Activated naive CD4-positive, alpha-beta T cell treated with anti-CD3 and anti-CD28 coated beads for 36 hours (primary cell): ENCODE results near the gene RFX8. TPM values are rescaled to one million over a fixed set of nuclear protein-coding genes. Genes with fewer than 3 reads are reported as not detected.
"Not testable (repeated sequence)": the region's sequence is repeated elsewhere in the genome, so short reads cannot be mapped to it uniquely, and the experiment has no call there.

Experiments used
- CTCF ChIA-PET: fragments of 350-600 bp; sonication (Branson Sonifier 250); formaldehyde crosslinking; loops from one replicate; lab custom pipeline; 2021; ENCODE audit warnings: antibody characterized with exemption; lab: Charles Lee
- DNase-seq: peaks from one replicate; pipeline ENCODE4 v3.0.0-alpha.2; 2020
- H3K27ac Mint-ChIP-seq: one replicate; pipeline ENCODE4 v1.8.0; 2021; ENCODE audit warnings: mild to moderate bottlenecking, mixed read lengths
- H3K27me3 Mint-ChIP-seq: one replicate; pipeline ENCODE4 v1.8.0; 2021; ENCODE audit warnings: low read depth, mixed read lengths
- H3K36me3 Mint-ChIP-seq: one replicate; pipeline ENCODE4 v1.8.0; 2021; ENCODE audit warnings: low read depth, mixed read lengths
- H3K4me1 Mint-ChIP-seq: one replicate; pipeline ENCODE4 v1.8.0; 2021; ENCODE audit warnings: low read depth, mixed read lengths
- H3K4me3 Mint-ChIP-seq: one replicate; pipeline ENCODE4 v1.8.0; 2021; ENCODE audit warnings: mild to moderate bottlenecking, moderate library complexity, mixed read lengths
- H3K9me3 Mint-ChIP-seq: one replicate; pipeline ENCODE4 v1.8.0; 2021; ENCODE audit warnings: mixed read lengths
- intact Hi-C: fragments of 100-400 bp; cut with micrococcal nuclease; formaldehyde crosslinking; loops from one replicate; pipeline ENCODE4 v1.15.1; 2023
- total RNA-seq, 2 experiments: library from RNA; stranded (reverse); gene quantifications; one replicate each; pipeline ENCODE4 v1.2.3, GENCODE V29; 2021

Gene RFX8
- total RNA-seq, 2 experiments from 2014 or later, result 0.60 to 0.64 TPM

GRCh38 chr2:101509499-101510284, 34.8 kb upstream of the RFX8 start:
- H3K27ac Mint-ChIP-seq, result no peak overlapping the region
- intact Hi-C loops, result no loop called here
- H3K27me3 Mint-ChIP-seq, result no peaks in the 10 kb centered on the region
- H3K36me3 Mint-ChIP-seq, result no peaks in the 10 kb centered on the region
- H3K4me1 Mint-ChIP-seq, result peaks cover 1% of the 10 kb centered on the region
- CTCF ChIA-PET, result no interaction called here
- DNase-seq, result no peak
- H3K4me3 Mint-ChIP-seq, result no peak overlapping the region
- H3K9me3 Mint-ChIP-seq, result no peaks in the 10 kb centered on the region

GRCh38 chr2:101508636-101509035, 33.7 kb upstream of the RFX8 start:
- DNase-seq, result no peak
- CTCF ChIA-PET, result no interaction called here
- no peak overlapping the region for H3K27ac Mint-ChIP-seq
- no peaks in the 10 kb centered on the region for H3K36me3 Mint-ChIP-seq
- H3K9me3 Mint-ChIP-seq, result no peaks in the 10 kb centered on the region
- no peaks in the 10 kb centered on the region for H3K4me1 Mint-ChIP-seq
- H3K4me3 Mint-ChIP-seq, result no peak overlapping the region
- intact Hi-C loops, result no loop called here
- H3K27me3 Mint-ChIP-seq, result no peaks in the 10 kb centered on the region

DNA sequence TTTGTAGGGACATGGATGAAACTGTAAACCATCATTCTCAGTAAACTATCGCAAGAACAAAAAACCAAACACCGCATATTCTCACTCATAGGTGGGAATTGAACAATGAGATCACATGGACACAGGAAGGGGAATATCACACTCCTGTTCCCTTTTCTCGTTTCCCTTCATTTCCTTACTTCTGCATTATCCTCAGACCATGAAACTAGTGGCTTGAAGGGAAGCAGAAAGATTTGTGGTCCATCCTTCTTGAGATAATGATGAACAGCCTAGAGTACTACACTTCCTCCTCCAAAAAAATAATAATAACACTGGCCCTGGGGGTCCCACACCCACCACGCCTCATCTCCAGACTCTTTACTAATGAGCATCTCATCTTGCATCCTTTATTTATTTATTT, 30.4 kb upstream of the RFX8 start:
- H3K27me3 Mint-ChIP-seq, intact Hi-C loops, DNase-seq, H3K36me3 Mint-ChIP-seq, H3K4me3 Mint-ChIP-seq, H3K9me3 Mint-ChIP-seq, H3K27ac Mint-ChIP-seq: not testable (repeated sequence)
- CTCF ChIA-PET, result interaction anchor here (0.7 to 1.0 kb wide), 2 partner anchors 109 to 321 kb away, joined by 3 read pairs; no protein-coding TSS in a partner anchor
- peaks cover 12% of the 10 kb centered on the region for H3K4me1 Mint-ChIP-seq

DNA sequence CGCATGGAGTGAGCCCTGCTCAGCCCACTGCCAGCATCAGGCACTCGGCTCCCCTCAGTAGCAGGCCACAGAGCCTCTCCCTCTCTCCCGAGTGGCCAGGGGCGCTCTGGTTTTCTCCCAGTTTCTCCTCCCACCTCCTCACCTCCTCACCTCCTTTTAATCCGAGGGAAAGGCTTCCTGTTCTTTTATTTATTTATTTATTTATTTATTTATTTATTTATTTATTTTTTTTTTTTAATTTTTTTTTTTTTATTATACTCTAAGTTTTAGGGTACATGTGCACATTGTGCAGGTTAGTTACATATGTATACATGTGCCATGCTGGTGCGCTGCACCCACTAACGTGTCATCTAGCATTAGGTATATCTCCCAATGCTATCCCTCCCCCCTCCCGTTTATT, 29.8 kb upstream of the RFX8 start:
- H3K4me3 Mint-ChIP-seq, CTCF ChIA-PET, H3K27ac Mint-ChIP-seq, intact Hi-C loops, DNase-seq, H3K36me3 Mint-ChIP-seq, H3K9me3 Mint-ChIP-seq, H3K27me3 Mint-ChIP-seq: not testable (repeated sequence)
- H3K4me1 Mint-ChIP-seq, result peaks cover 12% of the 10 kb centered on the region

- DNase-seq, result peak; percentile 16
- Mint-ChIP-seq H3K27ac (no peak overlapping the region), H3K4me1 (peaks cover 12% of the 10 kb centered on the region), H3K9me3 (no peaks in the 10 kb centered on the region), H3K4me3 (no peak overlapping the region), H3K36me3 (no peaks in the 10 kb centered on the region), H3K27me3 (no peaks in the 10 kb centered on the region)
- intact Hi-C loops, result no loop called here
- CTCF ChIA-PET, result interaction anchor here (0.7 to 1.2 kb wide), 2 partner anchors 15 to 16 kb away, joined by 3 to 4 read pairs; no protein-coding TSS in a partner anchor
Observed at GRCh38 chr2:101502095-101502494, 27.2 kb upstream of the RFX8 start.

DNA sequence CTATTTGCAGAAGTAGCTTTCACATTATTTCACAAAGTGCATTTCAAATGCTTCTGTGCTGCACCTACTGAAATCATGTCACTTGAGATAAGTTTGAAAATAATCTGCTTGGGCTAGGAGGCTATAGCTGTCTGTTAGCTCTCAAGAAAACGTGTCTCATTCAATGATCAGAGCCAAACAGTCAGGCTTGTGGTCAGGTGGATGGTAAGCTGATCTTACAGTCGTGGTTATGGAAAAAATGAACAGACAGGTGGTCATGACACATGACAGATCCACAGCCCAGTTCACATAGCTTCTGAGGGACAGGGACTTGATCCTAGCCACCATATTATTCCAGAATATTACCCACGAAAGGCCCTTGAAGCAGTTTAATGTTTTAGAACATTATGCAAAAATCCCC, 26.5 kb upstream of the RFX8 start:
- intact Hi-C loops, result no loop called here
- CTCF ChIA-PET, result interaction anchor here (1.2 kb wide), 3 partner anchors 14 to 330 kb away, joined by 3 to 4 read pairs (median 3); no protein-coding TSS in a partner anchor
- DNase-seq, result peak; percentile 18
- H3K27me3 Mint-ChIP-seq, result no peaks in the 10 kb centered on the region
- no peaks in the 10 kb centered on the region for H3K36me3 Mint-ChIP-seq
- H3K27ac Mint-ChIP-seq, result no peak overlapping the region
- peaks cover 12% of the 10 kb centered on the region for H3K4me1 Mint-ChIP-seq
- H3K9me3 Mint-ChIP-seq, result no peaks in the 10 kb centered on the region
- no peak overlapping the region for H3K4me3 Mint-ChIP-seq

DNA sequence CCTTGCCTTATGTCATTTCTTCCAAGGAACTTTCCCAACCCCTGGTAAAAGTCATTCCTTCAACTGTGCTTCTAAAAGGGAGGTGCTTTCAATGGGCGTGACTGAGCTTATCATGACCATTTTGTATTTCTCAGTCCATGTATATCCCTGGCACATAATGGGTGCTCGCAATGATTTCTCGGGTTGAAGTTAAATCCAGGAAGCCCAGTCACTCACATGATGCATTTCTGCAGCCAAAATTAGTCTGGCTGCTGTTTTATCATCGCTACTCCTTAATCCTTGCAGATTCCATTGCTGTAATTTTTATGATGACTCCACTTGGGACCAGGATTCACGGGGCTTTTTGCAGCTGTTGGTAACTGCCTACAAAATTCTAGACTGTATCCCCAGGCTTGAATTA, 25.9 kb upstream of the RFX8 start:
- CTCF ChIA-PET, result interaction anchor here (1.2 kb wide), 2 partner anchors 159 to 331 kb away, joined by 3 to 4 read pairs; no protein-coding TSS in a partner anchor
- no peaks in the 10 kb centered on the region for H3K9me3 Mint-ChIP-seq
- no peaks in the 10 kb centered on the region for H3K36me3 Mint-ChIP-seq
- no peak overlapping the region for H3K27ac Mint-ChIP-seq
- H3K4me1 Mint-ChIP-seq, result peaks cover 12% of the 10 kb centered on the region
- no peak overlapping the region for H3K4me3 Mint-ChIP-seq
- H3K27me3 Mint-ChIP-seq, result no peaks in the 10 kb centered on the region
- DNase-seq, result no peak
- intact Hi-C loops, result no loop called here

GRCh38 chr2:101500180-101500579, 25.3 kb upstream of the RFX8 start:
- no peaks in the 10 kb centered on the region for H3K36me3 Mint-ChIP-seq
- intact Hi-C loops, result no loop called here
- no peaks in the 10 kb centered on the region for H3K27me3 Mint-ChIP-seq
- no peak for DNase-seq
- H3K4me3 Mint-ChIP-seq, result no peak overlapping the region
- CTCF ChIA-PET, result interaction anchor here (1.2 kb wide), 3 partner anchors 159 to 331 kb away, joined by 3 to 4 read pairs (median 3); no protein-coding TSS in a partner anchor
- H3K9me3 Mint-ChIP-seq, result no peaks in the 10 kb centered on the region
- peaks cover 12% of the 10 kb centered on the region for H3K4me1 Mint-ChIP-seq
- no peak overlapping the region for H3K27ac Mint-ChIP-seq

DNA sequence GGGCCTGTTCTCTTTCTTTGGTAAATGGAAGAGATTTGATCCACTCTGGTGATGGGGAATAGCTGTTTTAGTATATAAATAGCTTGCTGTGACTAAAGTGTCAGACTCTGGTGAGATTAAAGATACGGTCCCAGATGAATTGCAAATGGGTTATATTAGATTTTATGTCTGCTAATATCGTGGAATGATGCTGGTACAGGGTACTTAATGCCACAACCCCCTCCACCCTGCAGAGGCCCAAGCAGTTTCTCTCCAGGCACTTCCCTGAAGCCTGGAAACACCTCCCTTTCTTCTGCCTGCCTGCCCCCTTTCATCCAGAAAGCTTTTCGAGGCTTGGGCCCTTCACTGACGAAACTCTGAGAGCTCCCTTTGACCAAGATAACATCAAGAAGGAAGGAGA, 21.4 kb upstream of the RFX8 start:
- Mint-ChIP-seq H3K36me3 (no peaks in the 10 kb centered on the region), H3K4me1 (no peaks in the 10 kb centered on the region), H3K27ac (no peak overlapping the region), H3K9me3 (no peaks in the 10 kb centered on the region), H3K4me3 (no peak overlapping the region), H3K27me3 (no peaks in the 10 kb centered on the region)
- CTCF ChIA-PET, result interaction anchor here (0.7 kb wide), 1 partner anchor 339 kb away, joined by 3 read pairs; no protein-coding TSS in a partner anchor
- intact Hi-C loops, result no loop called here
- DNase-seq, result no peak

DNA sequence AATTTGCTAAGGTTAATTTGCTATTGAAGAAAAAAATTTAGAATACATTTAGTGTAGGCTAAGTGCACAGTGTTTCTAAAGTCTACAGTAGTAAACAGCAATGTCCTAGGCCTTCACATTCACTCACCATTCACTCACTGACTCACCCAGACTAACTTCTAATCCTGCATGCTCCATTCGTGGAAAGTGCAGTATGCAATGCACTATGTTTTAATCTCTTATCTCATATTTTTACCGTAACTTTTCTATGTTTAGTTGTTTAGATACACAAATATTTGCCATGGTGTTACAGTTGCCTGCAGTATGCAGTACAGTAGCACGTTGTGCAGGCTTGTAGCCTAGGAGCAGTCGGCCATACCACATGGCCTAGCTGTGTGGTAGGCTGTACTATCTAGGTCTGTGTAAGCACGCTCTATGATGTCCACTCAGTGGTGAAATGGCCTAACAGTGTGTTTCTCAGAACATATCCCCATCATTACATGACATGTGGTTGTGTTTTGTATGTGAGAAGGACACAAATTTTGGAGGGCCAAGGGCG, 18.1 kb upstream of the RFX8 start:
- CTCF ChIA-PET, result no interaction called here
- intact Hi-C loops, result no loop called here
- Mint-ChIP-seq H3K27me3 (no peaks in the 10 kb centered on the region), H3K27ac (no peak overlapping the region), H3K9me3 (peaks cover 5% of the 10 kb centered on the region), H3K4me1 (peaks cover 2% of the 10 kb centered on the region), H3K36me3 (no peaks in the 10 kb centered on the region), H3K4me3 (no peak overlapping the region)
- DNase-seq, result no peak

DNA sequence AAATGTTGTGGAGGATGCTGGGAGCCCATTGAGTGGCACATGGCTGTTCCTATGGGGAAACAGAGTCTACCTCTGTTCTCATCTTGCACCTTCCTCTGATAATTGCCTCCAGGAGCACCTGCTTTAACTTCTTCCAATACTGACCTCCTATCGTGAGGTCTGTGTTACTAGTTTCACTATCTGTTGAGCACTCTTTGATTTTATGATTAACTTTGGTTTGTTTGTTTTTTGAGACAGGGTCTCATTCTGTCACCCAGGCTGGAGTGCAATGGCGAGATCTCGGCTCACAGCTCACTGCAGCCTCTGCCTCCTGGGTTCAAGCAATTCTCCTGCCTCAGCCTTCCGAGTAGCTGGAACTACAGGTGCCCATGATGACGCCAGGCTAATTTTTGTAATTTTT, 12.1 kb upstream of the RFX8 start:
- intact Hi-C loops, result loop anchor here (1.0 kb wide), 1 partner anchor 12 kb away; the partner anchor contains the start of gene RFX8
- H3K27ac Mint-ChIP-seq, result no peak overlapping the region
- CTCF ChIA-PET, result interaction anchor here (0.6 to 1.2 kb wide), 5 partner anchors 8 to 668 kb away, joined by 3 to 5 read pairs (median 3); partner anchors contain the start of gene RFX8
- no peaks in the 10 kb centered on the region for H3K36me3 Mint-ChIP-seq
- H3K4me3 Mint-ChIP-seq, result no peak overlapping the region
- peaks cover 5% of the 10 kb centered on the region for H3K9me3 Mint-ChIP-seq
- DNase-seq, result no peak
- H3K27me3 Mint-ChIP-seq, result no peaks in the 10 kb centered on the region
- peaks cover 19% of the 10 kb centered on the region for H3K4me1 Mint-ChIP-seq

- H3K4me3 Mint-ChIP-seq, result no peak overlapping the region
Observed at GRCh38 chr2:101486258-101486701, 11.4 kb upstream of the RFX8 start.

More at GRCh38 chr2:101486258-101486701, 11.4 kb upstream of the RFX8 start:
- Mint-ChIP-seq H3K36me3 (no peaks in the 10 kb centered on the region), H3K27ac (peak overlapping the region; percentile 13), H3K27me3 (no peaks in the 10 kb centered on the region), H3K9me3 (peaks cover 5% of the 10 kb centered on the region), H3K4me1 (peaks cover 19% of the 10 kb centered on the region)
- DNase-seq, result peak; percentile 67
- CTCF ChIA-PET, result interaction anchor here (0.6 to 1.6 kb wide), 2 partner anchors 11 to 16 kb away, joined by 4 read pairs; partner anchors contain the start of gene RFX8
- intact Hi-C loops, result loop anchor here (1.0 kb wide), 1 partner anchor 11 kb away; the partner anchor contains the start of gene RFX8
